Renal cortical epithelial cell (primary cell): ENCODE data around the gene KIF6. TPM values are rescaled to one million over a fixed set of nuclear protein-coding genes. Genes with fewer than 3 reads are reported as not detected.
A peak's percentile ranks its signal among the peaks of the same experiment; 100 is the strongest.
"Not testable (repeated sequence)": the region's sequence is repeated elsewhere in the genome, so short reads cannot be mapped to it uniquely, and the experiment has no call there.

Source experiments
- DNase-seq: peaks from one replicate; pipeline ENCODE4 v3.0.0-alpha.2; 2011; ENCODE audit warnings: low read depth
- total RNA-seq: library from RNA; depleted of rRNA; stranded (reverse); fragments of >200 nt; gene quantifications from 2 replicates; pipeline ENCODE4 v1.2.3, GENCODE V29; 2014

KIF6 gene
- total RNA-seq, 1 donor from 2014 or later = 1.3 TPM

- no peak for DNase-seq
Observed at GRCh38 chr6:39553860-39554802, 171.1 kb downstream of the KIF6 start.

- DNase-seq = no peak
Observed at GRCh38 chr6:39553029-39553428, 172.2 kb downstream of the KIF6 start.

DNA sequence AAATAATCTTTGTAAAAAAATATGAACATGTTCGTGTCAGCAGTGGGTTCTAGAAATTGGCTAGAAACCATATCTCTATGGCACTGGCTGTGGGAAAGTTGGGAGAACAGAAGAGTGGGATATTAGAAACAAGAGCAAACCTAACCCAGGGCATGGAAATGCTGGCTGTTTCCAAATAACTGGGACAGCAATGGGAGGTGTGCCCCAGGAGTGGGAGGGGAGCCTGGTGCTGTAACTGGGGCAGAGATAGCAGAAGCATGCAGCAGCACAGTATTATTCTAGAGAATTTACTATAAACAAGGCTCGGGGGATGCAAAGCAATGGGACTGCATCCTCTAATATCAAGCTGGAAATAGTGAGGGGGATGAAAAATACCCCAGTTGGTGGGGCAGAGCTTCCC lies 175.0 kb downstream of the KIF6 start:
- DNase-seq = no peak

GRCh38 chr6:39546731-39547130 lies 178.5 kb downstream of the KIF6 start:
- no peak for DNase-seq

GRCh38 chr6:39543950-39544349 lies 181.3 kb downstream of the KIF6 start:
- no peak for DNase-seq

DNA sequence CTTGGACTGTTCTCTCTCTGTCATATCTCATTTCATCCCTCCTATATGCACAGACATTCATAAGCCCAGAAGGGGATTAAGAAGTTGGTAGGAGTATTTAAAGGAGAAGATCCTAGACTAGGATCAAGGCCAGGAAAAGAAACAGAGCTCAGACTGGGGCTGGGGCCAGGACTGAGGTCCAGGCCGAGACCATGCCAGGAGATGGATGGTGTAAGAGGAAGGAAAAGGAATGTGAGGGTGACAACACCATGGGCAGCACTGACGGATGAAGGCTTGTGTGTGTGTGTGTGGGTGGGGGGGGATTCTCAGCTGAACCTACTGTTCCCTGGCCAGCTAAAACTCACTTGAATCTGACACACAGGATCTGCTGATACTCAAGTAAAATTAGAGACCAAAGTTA lies 182.1 kb downstream of the KIF6 start:
- DNase-seq = no peak

DNA sequence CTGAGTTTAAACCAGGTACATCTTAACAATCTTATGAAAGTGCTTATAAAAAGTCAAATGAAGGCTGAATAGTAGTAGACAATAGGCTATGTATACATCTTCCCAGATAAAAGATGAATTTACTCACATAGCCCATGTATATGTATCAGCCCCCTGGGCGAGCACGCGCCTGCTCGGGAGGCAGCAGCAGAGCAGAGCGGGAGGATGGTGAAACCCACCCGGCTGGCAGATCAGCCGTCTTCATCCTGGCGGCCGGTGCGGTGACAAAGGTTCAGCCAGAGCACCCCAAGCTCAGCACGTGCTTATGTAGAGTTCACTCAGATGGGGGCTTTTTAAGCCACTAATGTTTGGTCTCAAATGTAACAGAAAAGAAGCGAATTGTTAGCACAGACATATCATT lies 184.8 kb downstream of the KIF6 start:
- DNase-seq = no peak

- DNase-seq = peak; percentile 61
Observed at GRCh38 chr6:39530201-39530759, 194.9 kb downstream of the KIF6 start.

- DNase-seq = no peak
Observed at GRCh38 chr6:39527792-39528564, 197.2 kb downstream of the KIF6 start.

DNA sequence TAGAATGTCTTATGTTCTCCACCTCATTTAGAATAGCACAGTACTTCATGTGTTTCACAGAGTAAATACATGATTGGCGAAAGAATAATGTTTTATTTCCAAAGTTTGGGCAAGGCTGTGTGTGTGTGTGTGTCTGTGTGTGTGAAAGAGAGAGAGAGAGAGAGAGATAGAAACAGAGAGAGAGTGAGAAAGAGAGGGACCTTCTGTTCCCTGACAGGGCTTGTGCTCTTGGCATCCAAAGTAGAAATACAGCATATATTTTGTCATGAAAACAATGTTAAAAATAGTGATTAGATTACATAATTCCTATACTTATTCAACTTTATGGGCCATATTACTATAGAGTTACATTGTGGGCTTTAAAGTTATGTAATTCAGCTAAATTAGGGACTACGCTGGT lies 201.2 kb downstream of the KIF6 start:
- DNase-seq = no peak

- DNase-seq = no peak
Observed at GRCh38 chr6:39521958-39522357, 203.2 kb downstream of the KIF6 start.

DNA sequence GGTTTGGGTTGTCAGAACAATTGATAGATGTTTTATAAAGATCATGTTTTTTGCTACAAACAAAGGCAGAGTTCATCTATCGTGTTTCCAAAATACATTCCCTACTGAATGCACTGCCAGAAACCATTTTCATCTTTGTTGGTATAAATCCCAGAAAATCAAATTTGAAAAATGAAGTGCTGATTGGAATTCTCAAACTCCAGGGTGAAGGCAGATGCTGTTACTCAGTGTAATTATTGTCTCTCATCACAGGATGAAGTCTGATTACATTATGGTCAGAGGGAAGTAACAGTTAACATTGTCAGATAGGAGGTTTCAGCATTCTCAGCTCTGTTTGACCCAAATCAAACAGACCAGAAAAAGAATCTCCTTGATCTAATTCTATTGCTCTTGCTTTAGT lies 204.3 kb downstream of the KIF6 start:
- DNase-seq = no peak

DNA sequence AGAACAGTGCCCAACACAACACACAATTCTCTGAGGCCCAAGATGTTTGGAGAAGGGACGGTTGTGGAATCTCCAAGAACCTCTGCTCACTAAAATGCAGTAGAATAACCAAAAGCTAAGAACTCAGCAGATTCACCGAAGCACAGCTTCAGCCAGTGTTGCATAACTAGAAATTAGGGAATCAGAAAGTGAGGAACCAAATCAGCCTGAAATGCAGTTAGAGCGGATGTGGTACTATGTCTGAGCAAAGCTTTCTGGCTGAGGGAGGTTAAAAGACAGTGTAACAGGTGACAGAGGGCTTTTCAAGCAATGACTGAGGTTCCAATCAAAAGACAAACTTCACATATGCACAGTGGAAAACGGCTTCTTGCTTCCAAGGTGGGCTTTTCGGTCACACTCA lies 204.8 kb downstream of the KIF6 start:
- no peak for DNase-seq

DNA sequence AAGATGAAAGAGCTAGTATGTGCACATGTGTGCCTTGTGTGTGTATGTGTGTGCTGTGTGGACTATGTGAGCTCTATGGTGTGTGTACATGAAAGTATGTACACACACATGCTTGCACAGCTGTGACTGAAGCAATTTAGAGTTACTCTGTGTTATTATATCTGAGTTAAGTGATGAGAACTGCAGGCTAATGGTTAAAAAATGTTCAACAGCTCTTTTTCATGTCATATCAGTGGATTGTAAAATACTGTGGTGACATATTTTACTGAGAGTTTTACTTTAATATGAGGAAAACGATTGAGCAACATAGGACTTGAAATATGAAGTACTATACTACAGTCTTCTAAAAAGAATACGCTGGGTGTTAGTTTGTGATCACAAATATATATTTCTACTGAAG lies 207.0 kb downstream of the KIF6 start:
- no peak for DNase-seq

DNA sequence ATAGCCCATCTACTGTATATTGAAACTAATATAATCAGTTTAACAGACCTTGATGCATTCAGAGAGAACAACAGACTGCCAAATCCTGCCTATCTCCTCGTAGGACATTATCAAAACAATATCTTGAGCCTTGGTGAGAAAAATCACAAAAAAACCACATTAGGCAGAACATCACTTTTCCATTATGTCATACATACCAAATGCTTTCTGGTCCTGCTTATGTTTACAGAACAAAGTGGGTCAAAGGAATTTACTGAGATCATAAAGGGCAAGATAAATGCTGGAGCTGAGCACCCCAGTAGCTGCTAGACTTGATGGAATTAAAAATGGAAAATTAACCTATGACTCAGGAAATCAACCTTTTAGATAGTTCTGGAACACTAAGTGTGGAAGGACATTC lies 207.5 kb downstream of the KIF6 start:
- DNase-seq = no peak

DNA sequence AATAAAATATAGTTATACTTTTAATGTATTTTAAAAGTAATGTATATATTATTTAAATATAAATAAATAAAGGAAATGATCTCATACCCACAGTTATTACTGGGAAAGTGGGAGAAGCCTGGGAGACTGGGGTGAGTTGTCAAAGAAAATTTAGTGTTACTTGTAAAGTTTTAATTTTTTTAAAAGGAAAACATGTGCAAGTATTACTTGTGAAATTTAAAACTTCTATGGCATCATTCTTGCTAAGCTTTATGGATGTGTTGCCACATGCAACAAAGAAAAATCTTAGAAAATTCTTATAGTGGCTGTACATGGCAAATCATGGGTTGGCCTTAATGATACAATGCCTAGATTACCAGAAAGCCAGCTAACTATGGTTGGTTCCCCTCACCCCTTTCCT lies 208.7 kb downstream of the KIF6 start:
- DNase-seq = no peak

GRCh38 chr6:39515471-39515870 lies 209.7 kb downstream of the KIF6 start:
- DNase-seq = no peak

GRCh38 chr6:39515006-39515405 lies 210.2 kb downstream of the KIF6 start:
- no peak for DNase-seq

DNA sequence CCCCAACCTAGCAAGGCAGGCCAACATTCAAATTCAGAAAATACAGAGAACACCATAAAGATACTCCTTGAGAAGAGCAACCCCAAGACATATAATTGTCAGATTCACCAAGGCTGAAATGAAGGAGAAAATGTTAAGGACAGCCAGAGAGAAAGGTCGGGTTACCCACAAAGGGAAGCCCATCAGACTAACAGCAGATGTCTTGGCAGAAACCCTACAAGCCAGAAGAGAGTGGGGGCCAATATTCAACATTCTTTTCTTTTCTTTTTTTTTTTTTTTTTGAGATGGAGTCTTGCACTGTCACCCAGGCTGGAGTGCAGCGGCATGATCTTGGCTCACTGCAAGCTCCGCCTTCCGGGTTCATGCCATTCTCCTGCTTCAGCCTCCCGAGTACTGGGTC lies 215.4 kb downstream of the KIF6 start:
- not testable (repeated sequence) for DNase-seq

DNA sequence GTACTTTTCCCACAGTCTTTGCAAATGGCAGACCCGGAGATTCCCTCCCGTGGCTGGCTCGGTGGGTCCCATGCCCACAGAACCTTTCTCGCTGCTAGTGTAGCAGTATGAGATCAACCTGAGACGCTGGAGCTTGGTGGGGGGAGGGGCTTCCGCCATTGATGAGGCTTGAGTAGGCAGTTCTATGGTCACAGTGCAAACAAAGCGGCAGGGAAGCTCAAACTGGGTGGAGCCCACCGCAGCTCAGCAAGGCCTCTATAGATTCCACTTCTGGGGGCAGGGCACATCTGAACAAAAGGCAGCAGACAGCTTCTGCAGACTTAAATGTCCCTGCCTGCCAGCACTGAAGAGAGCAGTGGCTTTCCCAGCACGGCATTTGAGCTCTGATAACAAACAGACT lies 216.7 kb downstream of the KIF6 start:
- DNase-seq = no peak

DNA sequence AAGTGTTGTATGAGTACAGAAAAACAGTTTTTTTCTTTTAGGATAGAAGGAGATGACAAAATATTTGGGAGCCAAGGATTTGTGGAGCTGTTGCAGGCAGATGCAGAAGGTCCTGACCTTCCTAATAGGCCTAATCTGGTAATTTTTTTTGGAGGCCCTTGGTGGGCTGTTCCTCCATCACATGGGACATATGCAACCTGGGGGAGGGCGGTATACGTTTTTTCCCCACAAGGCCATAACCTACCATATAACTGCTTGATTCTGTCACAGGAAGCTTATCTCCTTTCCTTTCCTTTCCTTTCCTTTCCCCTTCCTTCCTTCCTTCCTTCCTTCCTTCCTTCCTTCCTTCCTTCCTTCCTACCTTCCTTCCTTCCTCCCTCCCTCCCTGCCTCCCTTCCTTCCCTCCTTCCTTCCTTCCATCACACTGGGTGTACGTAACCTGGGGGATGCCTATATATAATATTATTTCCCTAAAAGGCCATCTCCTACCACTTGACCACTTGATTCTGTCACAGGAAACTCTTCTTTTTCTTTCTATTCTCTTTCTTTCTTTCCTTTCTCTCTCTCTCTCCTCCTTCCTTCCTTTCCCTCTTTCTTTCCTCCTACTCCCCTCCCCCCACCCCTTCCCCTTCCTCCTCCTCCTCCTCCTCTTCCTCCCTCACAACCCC lies 217.7 kb downstream of the KIF6 start:
- no peak for DNase-seq

DNA sequence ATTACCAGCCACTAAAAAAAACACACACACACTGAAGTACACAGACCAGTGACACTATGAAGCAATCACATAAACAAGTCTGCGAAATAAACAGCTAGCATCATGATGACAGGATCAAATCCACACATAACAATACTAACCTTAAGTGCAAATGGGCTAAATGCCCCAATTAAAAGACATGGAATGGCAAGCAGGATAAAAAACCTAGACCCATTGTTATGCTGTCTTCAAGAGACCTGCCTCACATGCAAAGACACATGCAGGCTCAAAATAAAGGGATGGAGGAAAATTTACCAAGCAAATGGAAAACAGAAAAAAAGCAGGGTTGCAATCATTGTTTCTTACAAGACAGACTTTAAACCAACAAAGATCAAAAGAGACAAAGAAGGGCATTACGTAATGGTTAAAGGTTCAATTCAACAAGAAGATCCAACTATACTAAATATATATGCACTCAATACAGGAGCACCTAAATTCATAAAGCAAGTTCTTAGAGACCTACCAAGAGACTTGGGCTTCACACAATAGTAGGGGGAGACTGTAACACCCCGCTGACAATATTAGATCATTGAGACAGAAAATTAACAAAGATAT lies 222.7 kb downstream of the KIF6 start:
- not testable (repeated sequence) for DNase-seq
